ENCODE data around the gene CCDC40.
"Not testable (repeated sequence)": the region's sequence is repeated elsewhere in the genome, so short reads cannot be mapped to it uniquely, and the experiment has no call there.

CCDC40 gene

GRCh38 chr17:79993390-79994227 is 42.8 kb upstream of the CCDC40 start:
- TF ChIP-seq ZNF274 (IDR thresholded peaks at IDR 0.05; ENCODE audit: low read depth, low read length): no peak
- H3K4me3 ChIP-seq (ENCODE audit: low read length): no peak overlapping the region

- not testable (repeated sequence) for H3K4me3 ChIP-seq (ENCODE audit: low read length)
Observed at GRCh38 chr17:79994228-79994569, 42.2 kb upstream of the CCDC40 start.

- H3K4me3 ChIP-seq (ENCODE audit: low read length): no peak overlapping the region
- no peak for TF ChIP-seq ZNF274 (IDR thresholded peaks at IDR 0.05; ENCODE audit: low read depth, low read length)
Observed at GRCh38 chr17:79994602-79995001, 41.8 kb upstream of the CCDC40 start.

GRCh38 chr17:79995696-79996095 is 40.7 kb upstream of the CCDC40 start:
- no peak for TF ChIP-seq ZNF274 (IDR thresholded peaks at IDR 0.05; ENCODE audit: low read depth, low read length)
- H3K4me3 ChIP-seq (ENCODE audit: low read length): no peak overlapping the region

GRCh38 chr17:79996291-79996690 is 40.2 kb upstream of the CCDC40 start:
- TF ChIP-seq ZNF274 (IDR thresholded peaks at IDR 0.05; ENCODE audit: low read depth, low read length): no peak
- no peak overlapping the region for H3K4me3 ChIP-seq (ENCODE audit: low read length)

- no peak for TF ChIP-seq ZNF274 (IDR thresholded peaks at IDR 0.05; ENCODE audit: low read depth, low read length)
- H3K4me3 ChIP-seq (ENCODE audit: low read length): no peak overlapping the region
Observed at GRCh38 chr17:79997011-79997660, 39.3 kb upstream of the CCDC40 start.

- TF ChIP-seq ZNF274 (IDR thresholded peaks at IDR 0.05; ENCODE audit: low read depth, low read length): no peak
- no peak overlapping the region for H3K4me3 ChIP-seq (ENCODE audit: low read length)
Observed at GRCh38 chr17:80000136-80000535, 36.3 kb upstream of the CCDC40 start.

GRCh38 chr17:80000981-80001775 is 35.3 kb upstream of the CCDC40 start:
- H3K4me3 ChIP-seq (ENCODE audit: low read length): no peak overlapping the region
- TF ChIP-seq ZNF274 (IDR thresholded peaks at IDR 0.05; ENCODE audit: low read depth, low read length): no peak

GRCh38 chr17:80002070-80002641 is 34.3 kb upstream of the CCDC40 start:
- no peak for TF ChIP-seq ZNF274 (IDR thresholded peaks at IDR 0.05; ENCODE audit: low read depth, low read length)
- no peak overlapping the region for H3K4me3 ChIP-seq (ENCODE audit: low read length)

- no peak overlapping the region for H3K4me3 ChIP-seq (ENCODE audit: low read length)
- no peak for TF ChIP-seq ZNF274 (IDR thresholded peaks at IDR 0.05; ENCODE audit: low read depth, low read length)
Observed at GRCh38 chr17:80002690-80003490, 33.6 kb upstream of the CCDC40 start.

GRCh38 chr17:80003969-80004368 is 32.5 kb upstream of the CCDC40 start:
- no peak overlapping the region for H3K4me3 ChIP-seq (ENCODE audit: low read length)
- TF ChIP-seq ZNF274 (IDR thresholded peaks at IDR 0.05; ENCODE audit: low read depth, low read length): no peak

GRCh38 chr17:80005360-80006338 is 30.8 kb upstream of the CCDC40 start:
- no peak overlapping the region for H3K4me3 ChIP-seq (ENCODE audit: low read length)
- TF ChIP-seq ZNF274 (IDR thresholded peaks at IDR 0.05; ENCODE audit: low read depth, low read length): no peak

GRCh38 chr17:80006339-80006720 is 30.1 kb upstream of the CCDC40 start:
- H3K4me3 ChIP-seq (ENCODE audit: low read length): no peak overlapping the region
- TF ChIP-seq ZNF274 (IDR thresholded peaks at IDR 0.05; ENCODE audit: low read depth, low read length): no peak
